GM10248 (cell line): ENCODE measurements around the gene SPRR2B.
"Not testable (repeated sequence)": the region's sequence is repeated elsewhere in the genome, so short reads cannot be mapped to it uniquely, and the experiment has no call there.

Experiments used
- CTCF ChIA-PET: fragments of 300-600 bp; sonication (Branson Sonifier 250); formaldehyde crosslinking; extraction: SDS; loops from one replicate; lab custom pipeline; 2021; ENCODE audit warnings: antibody characterized with exemption; lab: Yijun Ruan, JAX
- POLR2A ChIA-PET: fragments of 350-650 bp; sonication (Branson Sonifier 250); formaldehyde crosslinking; extraction: SDS; loops from one replicate; lab custom pipeline; 2020; ENCODE audit warnings: antibody characterized with exemption; lab: Yijun Ruan, JAX
- DNase-seq: peaks from one replicate; pipeline ENCODE4 v3.0.0; 2012; ENCODE audit errors: extremely low spot score
- TF ChIP-seq, protein P1 (sequence below): IDR thresholded peaks from 2 replicates; pipeline ENCODE4 v1.5.1; 2012; ENCODE audit warnings: mild to moderate bottlenecking, low read depth; ENCODE audit errors: extremely low read depth, missing control alignments, control extremely low read depth

SPRR2B gene

DNA sequence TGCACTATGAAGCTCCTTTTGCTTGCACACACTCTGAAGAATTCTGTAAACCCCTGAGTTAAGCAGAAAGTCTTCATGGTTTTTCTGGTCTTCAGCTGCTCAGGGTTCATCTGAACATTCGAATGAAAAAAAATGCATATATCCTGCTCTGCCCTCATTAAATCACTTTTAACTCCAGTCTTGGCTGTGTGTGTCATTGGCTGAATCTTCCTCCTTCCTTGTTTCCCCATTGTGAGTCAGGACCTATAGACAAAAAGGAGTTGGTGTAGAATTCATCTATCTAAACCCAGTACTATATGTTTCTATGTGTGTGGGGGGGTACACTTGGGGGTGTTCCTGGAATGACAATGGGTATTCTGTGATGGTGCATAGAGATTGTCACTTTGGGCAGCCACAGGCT is 47.0 kb downstream of the SPRR2B start:
- DNase-seq: no peak
- POLR2A ChIA-PET: no interaction called here
- TF ChIP-seq, protein P1, sequence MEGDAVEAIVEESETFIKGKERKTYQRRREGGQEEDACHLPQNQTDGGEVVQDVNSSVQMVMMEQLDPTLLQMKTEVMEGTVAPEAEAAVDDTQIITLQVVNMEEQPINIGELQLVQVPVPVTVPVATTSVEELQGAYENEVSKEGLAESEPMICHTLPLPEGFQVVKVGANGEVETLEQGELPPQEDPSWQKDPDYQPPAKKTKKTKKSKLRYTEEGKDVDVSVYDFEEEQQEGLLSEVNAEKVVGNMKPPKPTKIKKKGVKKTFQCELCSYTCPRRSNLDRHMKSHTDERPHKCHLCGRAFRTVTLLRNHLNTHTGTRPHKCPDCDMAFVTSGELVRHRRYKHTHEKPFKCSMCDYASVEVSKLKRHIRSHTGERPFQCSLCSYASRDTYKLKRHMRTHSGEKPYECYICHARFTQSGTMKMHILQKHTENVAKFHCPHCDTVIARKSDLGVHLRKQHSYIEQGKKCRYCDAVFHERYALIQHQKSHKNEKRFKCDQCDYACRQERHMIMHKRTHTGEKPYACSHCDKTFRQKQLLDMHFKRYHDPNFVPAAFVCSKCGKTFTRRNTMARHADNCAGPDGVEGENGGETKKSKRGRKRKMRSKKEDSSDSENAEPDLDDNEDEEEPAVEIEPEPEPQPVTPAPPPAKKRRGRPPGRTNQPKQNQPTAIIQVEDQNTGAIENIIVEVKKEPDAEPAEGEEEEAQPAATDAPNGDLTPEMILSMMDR: no peak
- CTCF ChIA-PET: no interaction called here

DNA sequence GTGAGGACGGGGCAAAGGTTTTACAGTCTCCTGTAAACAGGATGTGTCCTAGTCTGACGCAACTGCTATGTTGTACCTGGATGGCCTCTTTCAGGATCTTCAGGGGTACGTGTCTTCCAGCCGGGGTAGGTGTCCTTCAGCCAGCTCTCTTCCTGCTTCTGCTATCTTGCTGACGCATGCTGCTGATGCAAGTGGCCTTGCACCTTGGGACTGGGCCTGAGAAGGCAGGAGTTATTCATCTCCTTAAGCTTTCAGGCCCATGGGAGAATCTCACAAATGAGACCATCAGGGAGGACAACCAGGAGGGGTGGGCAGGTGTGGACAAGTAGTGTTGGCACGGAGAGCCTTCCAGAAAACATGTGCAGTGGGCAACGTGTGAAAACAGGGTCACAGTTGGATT is 48.3 kb downstream of the SPRR2B start:
- TF ChIP-seq, protein P1: no peak
- ChIA-PET CTCF (interaction anchor here (0.8 kb wide), 1 partner anchor 9 kb away, joined by 3 read pairs; no protein-coding TSS in a partner anchor), POLR2A (no interaction called here)
- DNase-seq: no peak

DNA sequence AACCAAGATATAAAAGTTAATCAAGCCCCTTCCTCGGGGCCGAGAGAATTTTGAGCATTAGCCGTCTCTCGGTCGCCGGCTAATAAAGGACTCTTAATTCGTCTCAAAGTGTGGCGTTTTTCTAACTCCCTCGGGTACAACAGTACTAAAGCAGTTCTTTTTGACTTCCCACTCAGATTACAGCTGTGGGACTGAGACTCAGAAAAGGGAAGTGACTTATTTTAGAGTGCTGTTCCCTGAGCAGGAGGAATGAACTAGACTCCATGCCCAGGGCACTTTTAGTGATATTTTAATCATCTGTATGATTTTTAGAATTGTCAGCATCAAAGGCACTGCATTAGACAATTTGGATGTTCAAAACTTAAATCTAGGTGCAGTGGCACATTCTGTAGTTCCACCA is 49.1 kb downstream of the SPRR2B start:
- POLR2A ChIA-PET, CTCF ChIA-PET, DNase-seq: not testable (repeated sequence)

DNA sequence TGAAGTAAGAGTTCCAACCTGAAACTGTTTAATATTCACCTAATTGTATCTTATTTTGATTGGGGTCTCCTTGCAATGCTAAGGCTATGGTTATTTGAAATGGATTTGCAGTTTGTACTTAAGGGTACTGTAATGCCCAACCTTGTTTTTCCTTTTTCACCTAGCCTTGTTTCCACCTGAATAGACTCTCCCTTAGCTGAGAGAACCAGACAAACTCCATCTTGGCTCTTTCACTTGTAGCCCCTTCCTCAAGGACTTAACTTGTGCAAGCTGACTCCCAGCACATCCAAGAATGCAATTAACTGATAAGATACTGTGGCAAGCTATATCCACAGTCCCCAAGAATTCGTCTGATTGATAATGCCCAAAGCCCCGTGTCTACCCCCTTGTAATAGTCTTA is 49.6 kb downstream of the SPRR2B start:
- DNase-seq, POLR2A ChIA-PET: not testable (repeated sequence)
- CTCF ChIA-PET: interaction anchor here (0.8 to 1.0 kb wide), 2 partner anchors 11 to 96 kb away, joined by 3 read pairs; no protein-coding TSS in a partner anchor
